Measurements from ENCODE around the gene CD93. TPM values are rescaled to one million over a fixed set of nuclear protein-coding genes. Genes with fewer than 3 reads are reported as not detected.

The CD93 gene
- total RNA-seq, 4 donors from 2014 or later, result 24.5 to 80.7 (median 66.0) TPM

DNA sequence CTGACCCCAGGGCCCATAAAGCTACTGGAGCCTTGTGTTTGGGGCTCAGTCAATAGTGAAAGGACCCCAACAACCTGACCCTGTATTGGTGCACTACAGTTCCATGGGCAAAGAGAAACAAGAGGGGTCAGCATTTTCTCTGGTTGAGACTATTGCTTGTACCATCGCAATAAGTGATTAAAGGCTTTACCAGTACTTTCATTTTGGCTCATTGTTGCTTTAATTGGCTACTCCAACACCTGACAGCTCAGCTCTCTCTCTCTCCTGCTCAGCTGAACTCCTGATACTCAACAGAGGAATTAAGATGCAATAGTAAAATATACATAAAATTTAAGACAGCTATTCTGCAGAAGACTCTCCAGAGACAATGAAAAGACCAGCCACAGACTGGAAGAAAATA, 17.8 kb downstream of the CD93 start:
- Histone ChIP-seq H3K4me3 (no peak overlapping the region), H3K4me1 (peaks cover 0 to 6% (median 0%) of the 10 kb centered on the region in 4 donors), H3K27ac (replicated peaks in 1 of 4) (no peak overlapping the region), H3K9me3 (no peaks in the 10 kb centered on the region), H3K27me3 (peaks cover 0 to 5% (median 0%) of the 10 kb centered on the region in 4 donors), H3K36me3 (no peaks in the 10 kb centered on the region)
- intact Hi-C loops (cut with DNase I), result no loop called here
- 100% methylated on average over 1 of the region's 1 CpG for WGBS
- TF ChIP-seq, protein P1, sequence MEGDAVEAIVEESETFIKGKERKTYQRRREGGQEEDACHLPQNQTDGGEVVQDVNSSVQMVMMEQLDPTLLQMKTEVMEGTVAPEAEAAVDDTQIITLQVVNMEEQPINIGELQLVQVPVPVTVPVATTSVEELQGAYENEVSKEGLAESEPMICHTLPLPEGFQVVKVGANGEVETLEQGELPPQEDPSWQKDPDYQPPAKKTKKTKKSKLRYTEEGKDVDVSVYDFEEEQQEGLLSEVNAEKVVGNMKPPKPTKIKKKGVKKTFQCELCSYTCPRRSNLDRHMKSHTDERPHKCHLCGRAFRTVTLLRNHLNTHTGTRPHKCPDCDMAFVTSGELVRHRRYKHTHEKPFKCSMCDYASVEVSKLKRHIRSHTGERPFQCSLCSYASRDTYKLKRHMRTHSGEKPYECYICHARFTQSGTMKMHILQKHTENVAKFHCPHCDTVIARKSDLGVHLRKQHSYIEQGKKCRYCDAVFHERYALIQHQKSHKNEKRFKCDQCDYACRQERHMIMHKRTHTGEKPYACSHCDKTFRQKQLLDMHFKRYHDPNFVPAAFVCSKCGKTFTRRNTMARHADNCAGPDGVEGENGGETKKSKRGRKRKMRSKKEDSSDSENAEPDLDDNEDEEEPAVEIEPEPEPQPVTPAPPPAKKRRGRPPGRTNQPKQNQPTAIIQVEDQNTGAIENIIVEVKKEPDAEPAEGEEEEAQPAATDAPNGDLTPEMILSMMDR (IDR thresholded peaks at IDR 0.05), result no peak
- no peak for DNase-seq (ENCODE audit: extremely low spot score)

DNA sequence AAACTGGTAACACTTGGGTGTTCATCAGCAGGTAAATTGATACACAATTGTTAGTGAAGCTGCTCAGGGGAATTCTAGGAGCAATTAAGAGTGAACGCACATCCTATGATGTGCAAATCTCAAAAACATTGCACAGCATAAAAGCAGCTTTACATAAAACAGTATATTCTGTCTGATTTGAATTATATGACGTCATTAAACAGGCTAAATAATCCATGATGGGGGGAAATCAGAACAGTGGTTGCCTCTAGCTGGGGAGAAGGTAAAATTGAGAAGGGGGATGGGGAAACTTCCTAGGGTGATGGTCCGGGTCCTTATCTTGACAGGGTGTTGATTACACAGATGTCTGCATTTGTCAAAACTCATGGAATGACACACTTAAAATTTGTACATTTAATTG, 19.4 kb downstream of the CD93 start:
- no peak for DNase-seq (ENCODE audit: extremely low spot score)
- Histone ChIP-seq H3K4me1 (peaks cover 6 to 15% (median 11%) of the 10 kb centered on the region in 4 donors), H3K36me3 (no peaks in the 10 kb centered on the region), H3K4me3 (no peak overlapping the region), H3K27me3 (peaks cover 0 to 5% (median 0%) of the 10 kb centered on the region in 4 donors), H3K27ac (replicated peaks in 1 of 4) (no peak overlapping the region), H3K9me3 (no peaks in the 10 kb centered on the region)
- intact Hi-C loops (cut with DNase I), result no loop called here
- 94% methylated on average over 3 of the region's 3 CpGs for WGBS
- TF ChIP-seq EP300 (IDR thresholded peaks at IDR 0.05) (no peak), POLR2A (IDR thresholded peaks at IDR 0.05; ENCODE audit: low read depth) (no peak)
- TF ChIP-seq, protein P1 (IDR thresholded peaks at IDR 0.05), result no peak

DNA sequence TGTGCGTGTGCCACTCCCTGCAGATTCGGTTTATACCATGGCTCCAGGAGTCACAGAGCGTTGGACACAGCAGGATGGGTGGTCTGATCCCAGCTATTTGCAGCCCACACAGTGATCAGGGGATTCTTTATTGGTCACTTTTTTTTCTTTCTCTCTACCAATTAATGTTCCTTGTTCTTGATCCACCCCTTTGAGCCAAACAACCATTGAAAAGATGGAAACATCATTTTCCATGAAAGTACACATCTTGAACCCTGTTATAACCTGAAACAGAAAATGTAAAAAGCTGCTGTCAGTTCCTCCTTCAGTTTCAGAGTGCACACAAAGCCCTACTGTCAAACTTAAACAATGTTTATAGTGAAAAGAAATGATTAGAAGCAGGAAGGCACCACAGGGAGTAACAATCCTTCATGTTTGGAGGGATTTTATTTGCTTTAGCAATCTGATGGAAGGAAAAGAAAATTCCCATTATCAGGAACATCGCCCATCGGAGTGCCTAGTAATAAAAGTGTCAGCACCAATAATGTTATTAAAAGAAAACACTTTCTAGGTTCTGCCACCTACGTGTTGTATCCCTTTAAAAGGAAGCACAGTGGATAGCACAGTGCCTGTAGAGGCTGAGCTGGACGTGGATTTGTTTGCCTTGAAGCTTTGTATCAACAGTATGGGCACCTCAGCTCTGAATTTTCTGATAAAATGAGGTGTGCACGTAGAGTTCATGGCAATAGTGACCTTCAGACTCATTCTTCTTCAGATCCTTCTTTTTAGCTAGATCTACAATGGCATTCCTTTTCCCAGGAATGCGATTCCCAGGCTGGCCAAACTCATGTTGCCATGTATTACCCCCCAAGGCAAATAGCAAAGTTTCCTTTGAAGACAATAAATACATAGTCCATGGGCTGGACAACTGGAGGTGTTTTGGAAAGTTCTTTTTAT, 20.6 kb downstream of the CD93 start:
- H3K4me1 ChIP-seq, result peaks cover 19 to 27% (median 23%) of the 10 kb centered on the region in 4 donors
- no peak for TF ChIP-seq POLR2A (IDR thresholded peaks at IDR 0.05; ENCODE audit: low read depth)
- TF ChIP-seq EP300 (IDR thresholded peaks at IDR 0.05), result no peak
- TF ChIP-seq, protein P1 (IDR thresholded peaks at IDR 0.05), result no peak
- no peak for TF ChIP-seq POLR2AphosphoS5 (IDR thresholded peaks at IDR 0.05)
- 86% methylated on average over 9 of the region's 9 CpGs for WGBS
- no peak overlapping the region for H3K4me3 ChIP-seq
- peaks cover 0 to 5% (median 0%) of the 10 kb centered on the region in 4 donors for H3K27me3 ChIP-seq
- no peak for DNase-seq (ENCODE audit: extremely low spot score)
- H3K27ac ChIP-seq (replicated peaks in 1 of 4), result no peak overlapping the region
- intact Hi-C loops (cut with DNase I), result no loop called here
- no peaks in the 10 kb centered on the region for H3K36me3 ChIP-seq
- no peaks in the 10 kb centered on the region for H3K9me3 ChIP-seq

DNA sequence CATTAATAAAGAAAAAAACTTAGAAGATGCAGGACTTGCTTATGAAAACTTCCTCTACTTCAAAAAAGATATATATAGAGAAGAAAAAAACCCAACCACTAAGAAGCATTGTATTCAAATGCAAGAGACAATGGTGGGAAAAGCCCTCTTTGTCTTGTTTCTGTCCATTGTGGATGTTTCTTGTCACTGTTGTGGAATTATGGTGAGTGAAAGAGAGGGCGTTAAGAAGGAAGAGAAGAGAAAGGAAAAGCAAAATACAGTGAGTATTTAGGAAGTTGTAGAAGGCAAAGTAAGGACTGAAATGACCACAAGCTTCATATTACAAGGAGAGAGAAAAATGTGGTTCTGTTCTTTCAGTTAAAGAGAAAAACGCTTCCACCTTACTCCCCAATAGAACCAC, 22.5 kb downstream of the CD93 start:
- H3K27ac ChIP-seq (replicated peaks in 1 of 4), result no peak overlapping the region
- H3K4me1 ChIP-seq, result peaks cover 30 to 46% (median 38%) of the 10 kb centered on the region in 4 donors
- 68% methylated on average over 2 of the region's 2 CpGs for WGBS
- intact Hi-C loops (cut with DNase I), result loop anchor here (5.0 kb wide), 2 partner anchors 174 to 371 kb away; no protein-coding TSS in a partner anchor
- H3K27me3 ChIP-seq, result peaks cover 0 to 5% (median 0%) of the 10 kb centered on the region in 4 donors
- H3K4me3 ChIP-seq, result no peak overlapping the region
- H3K36me3 ChIP-seq, result no peaks in the 10 kb centered on the region
- no peak for DNase-seq (ENCODE audit: extremely low spot score)
- TF ChIP-seq POLR2A (IDR thresholded peaks at IDR 0.05; ENCODE audit: low read depth) (no peak), EP300 (IDR thresholded peaks at IDR 0.05) (no peak), POLR2AphosphoS5 (IDR thresholded peaks at IDR 0.05) (no peak)
- TF ChIP-seq, protein P1 (IDR thresholded peaks at IDR 0.05), result no peak
- H3K9me3 ChIP-seq, result no peaks in the 10 kb centered on the region

Data from esophagus muscularis mucosa (tissue), 4 donors.